Common myeloid progenitor, CD34-positive (primary cell): Measurements from ENCODE around the gene FOXK1.
"Not testable (repeated sequence)": the region's sequence is repeated elsewhere in the genome, so short reads cannot be mapped to it uniquely, and the experiment has no call there.

ENCODE experiments used
- CTCF ChIA-PET: fragments of 350-600 bp; sonication (Branson Sonifier 250); formaldehyde crosslinking; loops from one replicate; lab custom pipeline; 2021; ENCODE audit warnings: antibody characterized with exemption; lab: Charles Lee
- POLR2A ChIA-PET: fragments of 350-600 bp; sonication (Branson Sonifier 250); formaldehyde crosslinking; loops from one replicate; lab custom pipeline; 2021; ENCODE audit warnings: antibody characterized with exemption; lab: Charles Lee
- DNase-seq, 3 donors: peaks; one replicate each; pipeline versions ENCODE4 v3.0.0 to v3.0.0-alpha.2; 2013
- H3K27ac ChIP-seq, 2 experiments: 1 replicate in 1 of 2; 2 replicates in 1 of 2; pipeline ENCODE4 v1.7.0; 2013; ENCODE audit warnings: inconsistent platforms in 2 of 2, low read length in 2 of 2, mild to moderate bottlenecking in 2 of 2, low read depth in 1 of 2, moderate library complexity in 1 of 2; ENCODE audit not compliant: severe bottlenecking in 2 of 2, insufficient read depth in 1 of 2, poor library complexity in 1 of 2
- H3K27me3 ChIP-seq, 5 experiments: replicated peaks in 2 of 5; 1 replicate in 3 of 5; 2 replicates in 2 of 5; pipeline versions ENCODE4 v1.6.1 to v1.7.0; 2013; ENCODE audit warnings: low read length in 4 of 5, mild to moderate bottlenecking in 2 of 5, moderate library complexity in 2 of 5, inconsistent platforms in 1 of 5; ENCODE audit not compliant: insufficient read depth in 5 of 5, control insufficient read depth in 4 of 5
- H3K36me3 ChIP-seq, 4 experiments: 1 replicate in 2 of 4; 2 replicates in 2 of 4; pipeline versions ENCODE4 v1.6.1 to v1.7.0; 2013; ENCODE audit warnings: low read length in 3 of 4, control low read depth in 1 of 4, mild to moderate bottlenecking in 1 of 4; ENCODE audit not compliant: control insufficient read depth in 4 of 4, insufficient read depth in 4 of 4
- H3K4me1 ChIP-seq, 4 experiments: 1 replicate in 3 of 4; 2 replicates in 1 of 4; pipeline versions ENCODE4 v1.6.1 to v1.7.1; 2013; ENCODE audit warnings: low read length in 3 of 4, mild to moderate bottlenecking in 3 of 4, control low read depth in 1 of 4, inconsistent platforms in 1 of 4, moderate library complexity in 1 of 4; ENCODE audit not compliant: control insufficient read depth in 4 of 4, insufficient read depth in 4 of 4; ENCODE audit errors: control extremely low read depth in 1 of 4
- H3K4me3 ChIP-seq, 7 experiments: 1 replicate in 4 of 7; 2 replicates in 3 of 7; pipeline versions ENCODE4 v1.5.1 to v1.7.0; 2013; ENCODE audit warnings: mild to moderate bottlenecking in 7 of 7, low read length in 6 of 7, moderate library complexity in 6 of 7, inconsistent platforms in 2 of 7, low read depth in 2 of 7, control low read depth in 1 of 7; ENCODE audit not compliant: insufficient read depth in 4 of 7, control insufficient read depth in 1 of 7; ENCODE audit errors: extremely low read depth in 1 of 7
- H3K9me3 ChIP-seq, 5 experiments: 1 replicate in 4 of 5; 2 replicates in 1 of 5; pipeline versions ENCODE4 v1.6.1 to v1.7.1; 2013; ENCODE audit warnings: low read length in 4 of 5, mild to moderate bottlenecking in 2 of 5, inconsistent platforms in 1 of 5, low read depth in 1 of 5, moderate library complexity in 1 of 5; ENCODE audit not compliant: control insufficient read depth in 4 of 5, insufficient read depth in 2 of 5; ENCODE audit errors: control extremely low read depth in 1 of 5
- WGBS: methylation state at CpG from one replicate; pipeline ENCODE4 v1.1.5; 2013; ENCODE audit not compliant: insufficient coverage; 5-methylcytosine and 5-hydroxymethylcytosine counted together

The FOXK1 gene

DNA sequence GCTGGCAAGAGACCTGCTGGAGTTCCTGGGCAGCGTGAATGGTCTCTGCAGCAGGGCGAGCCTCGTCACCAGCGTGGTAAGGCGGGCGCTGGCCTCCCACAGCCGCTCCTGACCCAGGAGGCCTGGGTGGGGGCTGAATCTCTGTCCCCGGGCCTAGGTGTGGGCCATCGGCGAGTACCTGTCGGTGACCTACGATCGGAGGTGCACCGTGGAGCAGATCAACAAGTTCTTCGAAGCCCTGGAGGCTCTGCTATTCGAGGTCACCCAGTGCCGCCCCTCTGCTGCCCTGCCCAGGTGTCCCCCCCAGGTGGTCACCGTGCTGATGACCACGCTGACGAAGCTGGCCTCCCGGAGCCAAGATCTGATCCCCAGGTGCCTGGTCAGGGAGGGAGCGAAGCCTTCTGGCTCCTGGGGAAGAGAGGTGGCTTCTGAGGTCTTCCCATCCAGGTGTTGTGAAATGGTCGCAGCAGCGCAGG, 108.5 kb downstream of the FOXK1 start:
- ChIA-PET CTCF (interaction anchor here (0.5 to 10.2 kb wide), 8 partner anchors 8 to 296 kb away, joined by 3 to 73 read pairs (median 17); partner anchors contain the start of genes AP5Z1 and RADIL), POLR2A (interaction anchor here (0.6 to 2.6 kb wide), 2 partner anchors 15 to 191 kb away, joined by 3 to 19 read pairs; partner anchors contain the start of gene AP5Z1)
- 96% methylated on average over 24 of the region's 24 CpGs for WGBS
- Histone ChIP-seq H3K4me3 (no peak overlapping the region), H3K4me1 (peaks cover 0 to 12% (median 5%) of the 10 kb centered on the region in 4 experiments), H3K9me3 (no peaks in the 10 kb centered on the region), H3K27ac (no peak overlapping the region), H3K27me3 (no peaks in the 10 kb centered on the region), H3K36me3 (peaks cover 3 to 74% (median 46%) of the 10 kb centered on the region in 4 experiments)
- no peak for DNase-seq

DNA sequence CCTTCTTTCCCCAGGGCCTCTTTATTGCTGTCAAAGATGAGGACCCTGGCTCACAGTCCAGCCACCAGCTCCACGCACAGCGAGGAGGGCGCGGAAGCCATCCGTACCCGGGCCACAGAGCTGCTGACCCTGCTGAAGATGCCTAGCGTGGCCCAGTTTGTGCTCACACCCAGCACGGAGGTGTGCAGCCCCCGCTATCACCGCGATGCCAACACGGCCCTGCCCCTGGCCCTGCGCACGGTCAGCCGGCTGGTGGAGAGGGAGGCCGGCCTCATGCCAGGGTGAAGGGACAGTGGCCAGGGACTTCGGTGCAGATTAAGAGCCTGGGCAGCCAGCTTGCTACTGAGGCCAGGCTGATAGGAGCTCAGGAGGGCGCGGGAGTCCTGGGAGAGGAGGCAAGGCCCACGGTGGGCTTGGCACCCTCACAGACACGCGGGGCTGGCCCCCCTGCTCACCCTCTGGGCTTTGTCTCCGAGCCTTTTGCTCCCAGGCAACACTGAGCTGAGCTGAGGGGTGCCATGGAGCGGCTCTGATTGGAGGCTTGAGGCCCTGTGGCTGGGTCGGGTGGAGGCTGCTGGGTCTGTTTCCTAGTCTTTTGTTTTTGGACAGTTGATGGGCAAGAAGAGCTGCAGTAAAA, 109.1 kb downstream of the FOXK1 start:
- Histone ChIP-seq H3K27me3 (no peaks in the 10 kb centered on the region), H3K4me3 (no peak overlapping the region), H3K27ac (no peak overlapping the region), H3K36me3 (peaks cover 3 to 69% (median 43%) of the 10 kb centered on the region in 4 experiments), H3K4me1 (peaks cover 0 to 12% (median 5%) of the 10 kb centered on the region in 4 experiments), H3K9me3 (no peaks in the 10 kb centered on the region)
- 98% methylated on average over 23 of the region's 25 CpGs for WGBS
- ChIA-PET POLR2A (interaction anchor here (0.6 to 2.6 kb wide), 2 partner anchors 16 to 190 kb away, joined by 3 to 19 read pairs; partner anchors contain the start of gene AP5Z1), CTCF (interaction anchor here (0.9 to 10.2 kb wide), 9 partner anchors 9 to 299 kb away, joined by 3 to 73 read pairs (median 17); partner anchors contain the start of genes AP5Z1 and RADIL)
- no peak for DNase-seq

DNA sequence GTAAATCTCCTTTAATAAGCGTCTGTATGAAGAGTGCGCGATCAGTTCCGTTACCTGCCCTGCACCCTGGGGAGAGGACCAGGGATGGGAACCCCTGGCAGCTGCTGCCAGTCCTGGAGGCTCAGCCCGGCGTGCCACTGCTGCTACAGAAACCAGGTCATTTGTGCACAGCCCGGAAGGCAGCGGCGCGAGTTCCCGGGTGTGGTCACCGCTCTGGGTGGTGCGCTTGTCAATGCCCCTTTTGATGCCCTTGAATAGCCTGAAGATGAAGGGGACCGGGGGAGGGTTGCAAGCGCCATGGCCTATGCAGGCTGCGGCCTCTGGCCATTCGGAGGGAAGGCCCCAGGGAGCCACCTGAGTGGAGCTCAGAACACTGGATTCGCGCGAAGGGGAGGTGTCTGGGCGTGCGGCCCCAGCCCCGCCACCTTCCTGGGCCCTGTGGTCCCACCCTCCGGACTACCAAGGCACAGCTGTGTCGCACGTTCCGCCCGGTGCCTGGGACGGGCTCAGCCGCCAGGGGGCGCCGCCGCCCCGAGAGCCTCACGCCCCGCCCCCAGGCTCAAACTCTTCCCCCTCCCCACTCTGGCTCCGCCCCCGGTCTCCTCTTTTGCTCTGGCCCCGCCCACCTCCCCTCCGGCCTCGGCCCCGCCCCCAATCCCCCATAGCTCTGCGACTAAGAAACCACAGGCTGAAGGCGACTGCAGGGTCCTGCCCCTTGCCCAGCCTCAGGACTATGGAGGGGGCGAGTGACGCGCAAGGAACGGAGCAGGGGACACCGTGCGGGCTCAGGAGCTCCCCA, 109.8 kb downstream of the FOXK1 start:
- CTCF ChIA-PET = interaction anchor here (0.7 to 10.2 kb wide), 15 partner anchors 9 to 1242 kb away, joined by 3 to 73 read pairs (median 6); partner anchors contain the start of genes AP5Z1 and RADIL
- Histone ChIP-seq H3K9me3 (no peaks in the 10 kb centered on the region), H3K4me3 (peak overlapping the region in 6 of 7 experiments; percentile 30 to 72 (median 66)), H3K36me3 (peaks cover 3 to 63% (median 36%) of the 10 kb centered on the region in 4 experiments), H3K27me3 (no peaks in the 10 kb centered on the region), H3K27ac (no peak overlapping the region), H3K4me1 (peaks cover 0 to 12% (median 5%) of the 10 kb centered on the region in 4 experiments)
- 42% methylated on average over 40 of the region's 50 CpGs for WGBS
- DNase-seq = peak; percentile 75 to 88 (median 84)
- POLR2A ChIA-PET = interaction anchor here (1.1 to 2.6 kb wide), 3 partner anchors 14 to 17 kb away, joined by 5 to 19 read pairs (median 6); partner anchors contain the start of gene AP5Z1

DNA sequence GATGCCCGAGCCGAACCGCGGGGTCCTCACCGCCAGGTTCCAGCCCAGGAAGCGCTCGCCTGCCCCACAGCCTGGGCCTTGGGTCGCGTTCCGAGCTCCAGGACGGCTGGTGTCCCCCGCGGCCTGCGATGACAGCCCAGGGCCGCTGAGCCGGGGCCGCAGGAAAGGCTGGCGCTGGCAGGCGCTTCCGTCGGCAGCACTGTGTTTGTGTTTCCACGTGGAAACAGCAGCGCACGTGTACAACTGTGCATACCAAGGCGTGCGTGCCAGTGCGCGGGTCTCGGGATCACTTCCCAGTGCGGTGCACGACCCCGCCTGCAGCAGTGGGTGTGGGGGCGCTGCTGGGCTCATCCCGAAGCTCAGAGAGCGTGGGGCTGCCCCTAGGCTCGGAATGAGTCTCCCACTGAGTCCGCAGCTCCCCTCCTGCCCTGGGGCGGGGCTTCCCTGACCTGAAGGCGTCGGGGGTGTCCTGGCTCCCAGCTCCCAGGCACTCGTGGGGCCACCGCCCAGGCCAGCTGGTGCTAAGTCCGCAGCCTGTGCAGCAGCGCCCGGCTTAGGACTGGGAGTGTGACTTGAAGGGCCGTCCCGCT, 110.5 kb downstream of the FOXK1 start:
- POLR2A ChIA-PET = interaction anchor here (0.6 to 2.6 kb wide), 6 partner anchors 14 to 298 kb away, joined by 3 to 19 read pairs (median 4); partner anchors contain the start of gene AP5Z1
- Histone ChIP-seq H3K27ac (no peak overlapping the region), H3K4me1 (peaks cover 0 to 12% (median 5%) of the 10 kb centered on the region in 4 experiments), H3K36me3 (peaks cover 3 to 56% (median 31%) of the 10 kb centered on the region in 4 experiments), H3K27me3 (no peaks in the 10 kb centered on the region), H3K9me3 (no peaks in the 10 kb centered on the region), H3K4me3 (peak overlapping the region in 6 of 7 experiments; percentile 30 to 72 (median 66))
- WGBS = 17% methylated on average over 44 of the region's 47 CpGs
- peak; percentile 39 to 86 (median 81) for DNase-seq
- CTCF ChIA-PET = interaction anchor here (0.7 to 10.2 kb wide), 16 partner anchors 9 to 1241 kb away, joined by 3 to 73 read pairs (median 6); partner anchors contain the start of genes AP5Z1 and RADIL

DNA sequence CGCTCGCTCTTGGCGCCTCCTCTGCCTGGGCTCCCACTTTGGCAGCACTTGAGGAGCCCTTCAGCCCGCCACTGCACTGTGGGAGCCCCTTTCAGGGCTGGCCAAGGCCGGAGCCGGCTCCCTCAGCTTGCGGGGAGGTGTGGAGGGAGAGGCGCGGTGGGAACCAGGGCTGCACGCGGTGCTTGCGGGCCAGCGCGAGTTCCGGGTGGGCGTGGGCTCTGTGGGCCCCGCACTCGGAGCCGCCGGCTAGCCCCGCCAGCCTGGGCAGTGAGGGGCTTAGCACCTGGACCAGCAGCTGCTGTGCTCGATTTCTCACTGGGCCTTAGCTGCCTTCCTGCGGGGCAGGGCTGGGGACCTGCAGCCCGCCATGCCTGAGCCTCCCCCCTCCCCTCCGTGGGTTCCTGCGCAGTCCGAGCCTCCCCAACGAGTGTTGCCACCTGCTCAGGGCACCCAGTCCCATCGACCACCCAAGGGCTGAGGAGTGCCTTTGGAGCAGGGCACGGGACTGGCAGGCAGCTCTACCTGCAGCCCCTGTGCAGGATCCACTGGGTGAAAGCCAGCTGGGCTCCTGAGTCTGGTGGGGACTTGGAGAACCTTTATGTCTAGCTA, 111.4 kb downstream of the FOXK1 start:
- H3K27me3 ChIP-seq, H3K9me3 ChIP-seq, H3K4me3 ChIP-seq, DNase-seq, H3K27ac ChIP-seq: not testable (repeated sequence)
- Histone ChIP-seq H3K36me3 (peaks cover 3 to 48% (median 24%) of the 10 kb centered on the region in 4 experiments), H3K4me1 (peaks cover 0 to 12% (median 5%) of the 10 kb centered on the region in 4 experiments)
- 96% methylated on average over 20 of the region's 30 CpGs for WGBS
- ChIA-PET CTCF (interaction anchor here (0.7 to 10.2 kb wide), 16 partner anchors 8 to 297 kb away, joined by 3 to 73 read pairs (median 6); partner anchors contain the start of genes AP5Z1 and RADIL), POLR2A (interaction anchor here (0.6 to 1.5 kb wide), 4 partner anchors 15 to 297 kb away, joined by 3 to 6 read pairs (median 3); no protein-coding TSS in a partner anchor)

DNA sequence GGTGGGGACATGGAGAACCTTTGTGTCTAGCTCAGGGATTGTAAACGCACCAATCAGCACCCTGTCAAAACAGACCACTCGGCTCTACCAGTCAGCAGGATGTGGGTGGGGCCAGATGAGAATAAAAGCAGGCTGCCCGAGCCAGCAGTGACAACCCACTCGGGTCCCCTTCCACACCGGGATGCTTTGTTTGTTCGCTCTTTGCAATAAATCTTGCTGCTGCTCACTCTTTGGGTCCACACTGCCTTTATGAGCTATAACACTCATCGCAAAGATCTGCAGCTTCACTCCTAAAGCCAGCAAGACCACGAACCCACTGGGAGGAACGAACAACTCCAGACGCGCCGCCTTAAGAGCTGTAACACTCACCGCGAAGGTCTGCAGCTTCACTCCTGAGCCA, 112.1 kb downstream of the FOXK1 start:
- H3K4me3 ChIP-seq, H3K9me3 ChIP-seq, DNase-seq, H3K27me3 ChIP-seq, POLR2A ChIA-PET, H3K27ac ChIP-seq: not testable (repeated sequence)
- 88% methylated on average over 8 of the region's 14 CpGs for WGBS
- H3K4me1 ChIP-seq = peaks cover 0 to 12% (median 5%) of the 10 kb centered on the region in 4 experiments
- CTCF ChIA-PET = interaction anchor here (0.7 to 10.2 kb wide), 9 partner anchors 12 to 292 kb away, joined by 3 to 73 read pairs (median 6); partner anchors contain the start of gene RADIL
- peaks cover 3 to 41% (median 19%) of the 10 kb centered on the region in 4 experiments for H3K36me3 ChIP-seq
